ENCODE measurements around the gene PPP1R14B.

Gene PPP1R14B

GRCh38 chr11:64262271-64263002 is 15.7 kb upstream of the PPP1R14B start:
- TF ChIP-seq, protein P1, sequence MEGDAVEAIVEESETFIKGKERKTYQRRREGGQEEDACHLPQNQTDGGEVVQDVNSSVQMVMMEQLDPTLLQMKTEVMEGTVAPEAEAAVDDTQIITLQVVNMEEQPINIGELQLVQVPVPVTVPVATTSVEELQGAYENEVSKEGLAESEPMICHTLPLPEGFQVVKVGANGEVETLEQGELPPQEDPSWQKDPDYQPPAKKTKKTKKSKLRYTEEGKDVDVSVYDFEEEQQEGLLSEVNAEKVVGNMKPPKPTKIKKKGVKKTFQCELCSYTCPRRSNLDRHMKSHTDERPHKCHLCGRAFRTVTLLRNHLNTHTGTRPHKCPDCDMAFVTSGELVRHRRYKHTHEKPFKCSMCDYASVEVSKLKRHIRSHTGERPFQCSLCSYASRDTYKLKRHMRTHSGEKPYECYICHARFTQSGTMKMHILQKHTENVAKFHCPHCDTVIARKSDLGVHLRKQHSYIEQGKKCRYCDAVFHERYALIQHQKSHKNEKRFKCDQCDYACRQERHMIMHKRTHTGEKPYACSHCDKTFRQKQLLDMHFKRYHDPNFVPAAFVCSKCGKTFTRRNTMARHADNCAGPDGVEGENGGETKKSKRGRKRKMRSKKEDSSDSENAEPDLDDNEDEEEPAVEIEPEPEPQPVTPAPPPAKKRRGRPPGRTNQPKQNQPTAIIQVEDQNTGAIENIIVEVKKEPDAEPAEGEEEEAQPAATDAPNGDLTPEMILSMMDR (IDR thresholded peaks at IDR 0.05; ENCODE audit: low read depth, low read length, missing control alignments), result no peak
- in situ Hi-C loops (cut with HindIII; ENCODE audit: low sequenced_read_pairs), result loop anchor here (10.0 kb wide), 1 partner anchor 62 kb away; no protein-coding TSS in a partner anchor
- no peak for DNase-seq (ENCODE audit: low read depth)
- H3K4me3 ChIP-seq (ENCODE audit: low read depth, low read length), result no peak overlapping the region

DNA sequence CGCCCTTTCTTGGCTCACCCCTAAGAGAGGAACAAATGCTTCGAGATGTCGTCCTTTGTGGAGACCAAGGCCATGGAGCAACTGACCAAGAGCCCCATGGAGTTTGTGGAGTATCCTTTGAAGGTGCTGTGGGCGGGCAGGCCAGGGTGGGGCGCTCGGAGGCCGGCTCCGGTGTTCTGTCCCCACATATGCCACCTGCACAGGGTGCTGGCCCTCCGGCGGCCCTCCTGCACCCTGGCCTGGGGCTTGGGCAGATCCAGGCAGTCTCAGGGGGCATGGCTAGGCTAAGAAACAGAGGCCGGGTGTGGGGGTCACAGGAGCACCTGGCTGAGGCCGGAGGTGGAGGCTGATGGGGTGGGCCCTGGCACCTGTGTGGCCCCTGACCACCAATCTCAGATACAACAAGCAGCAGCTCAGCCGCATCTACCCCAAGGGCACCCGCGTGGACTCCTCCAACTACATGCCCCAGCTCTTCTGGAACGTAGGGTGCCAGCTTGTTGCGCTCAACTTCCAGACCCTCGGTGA is 14.9 kb upstream of the PPP1R14B start:
- TF ChIP-seq, protein P1 (IDR thresholded peaks at IDR 0.05; ENCODE audit: low read depth, low read length, missing control alignments), result no peak
- in situ Hi-C loops (cut with HindIII; ENCODE audit: low sequenced_read_pairs), result loop anchor here (10.0 kb wide), 1 partner anchor 63 kb away; no protein-coding TSS in a partner anchor
- H3K4me3 ChIP-seq (ENCODE audit: low read depth, low read length), result no peak overlapping the region

DNA sequence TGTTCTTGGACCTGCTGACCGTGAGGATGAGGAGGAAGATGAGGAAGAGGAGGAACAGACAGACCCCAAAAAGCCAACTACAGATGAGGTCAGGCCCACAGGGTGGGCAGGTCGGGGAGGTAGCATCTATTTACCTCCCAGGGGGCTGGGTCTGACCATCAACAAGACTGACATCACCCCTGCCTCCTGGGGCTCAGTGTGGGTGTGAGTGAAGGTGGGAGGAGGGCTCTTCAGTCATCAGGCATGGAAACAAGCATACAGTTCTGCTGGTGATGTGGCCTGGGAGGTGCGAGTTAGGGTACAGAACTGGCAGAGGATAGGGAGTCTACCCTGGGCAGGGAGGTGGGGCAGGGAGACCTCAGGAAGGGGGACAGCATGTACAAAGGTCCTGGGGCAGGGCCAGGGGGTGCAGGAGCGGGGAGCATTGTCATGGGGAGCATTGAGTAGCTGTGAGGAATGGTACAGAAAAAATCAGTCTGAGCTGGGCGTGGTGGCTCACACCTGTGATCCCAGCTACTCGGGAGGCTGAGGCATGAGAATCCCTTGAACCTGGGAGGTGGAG is 13.5 kb upstream of the PPP1R14B start:
- no peak for DNase-seq (ENCODE audit: low read depth)
- in situ Hi-C loops (cut with HindIII; ENCODE audit: low sequenced_read_pairs), result loop anchor here (10.0 kb wide), 1 partner anchor 65 kb away; no protein-coding TSS in a partner anchor
- TF ChIP-seq, protein P1 (IDR thresholded peaks at IDR 0.05; ENCODE audit: low read depth, low read length, missing control alignments), result no peak
- H3K4me3 ChIP-seq (ENCODE audit: low read depth, low read length), result no peak overlapping the region

More for the DNA sequence above, 14.9 kb upstream of the PPP1R14B start:
- no peak for DNase-seq (ENCODE audit: low read depth)

- in situ Hi-C loops (cut with HindIII; ENCODE audit: low sequenced_read_pairs), result loop anchor here (10.0 kb wide), 1 partner anchor 65 kb away; no protein-coding TSS in a partner anchor
- TF ChIP-seq, protein P1 (IDR thresholded peaks at IDR 0.05; ENCODE audit: low read depth, low read length, missing control alignments), result no peak
- H3K4me3 ChIP-seq (ENCODE audit: low read depth, low read length), result no peak overlapping the region
- DNase-seq (ENCODE audit: low read depth), result no peak
Observed at GRCh38 chr11:64259533-64260067, 12.9 kb upstream of the PPP1R14B start.

- in situ Hi-C loops (cut with HindIII; ENCODE audit: low sequenced_read_pairs), result no loop called here
- TF ChIP-seq, protein P1 (IDR thresholded peaks at IDR 0.05; ENCODE audit: low read depth, low read length, missing control alignments), result no peak
- no peak for DNase-seq (ENCODE audit: low read depth)
- no peak overlapping the region for H3K4me3 ChIP-seq (ENCODE audit: low read depth, low read length)
Observed at GRCh38 chr11:64258946-64259532, 12.3 kb upstream of the PPP1R14B start.

GRCh38 chr11:64258356-64258755 is 11.6 kb upstream of the PPP1R14B start:
- in situ Hi-C loops (cut with HindIII; ENCODE audit: low sequenced_read_pairs), result no loop called here
- no peak for DNase-seq (ENCODE audit: low read depth)
- no peak overlapping the region for H3K4me3 ChIP-seq (ENCODE audit: low read depth, low read length)
- TF ChIP-seq, protein P1 (IDR thresholded peaks at IDR 0.05; ENCODE audit: low read depth, low read length, missing control alignments), result no peak

Measured in astrocyte of the cerebellum (primary cell).